KBM-7 (cell line): ENCODE results near the gene TMEM169.

Source experiments
- DNase-seq: peaks from one replicate; pipeline ENCODE4 v3.0.0-alpha.2; 2015
- in situ Hi-C: fragments of 300-500 bp; cut with MboI; formaldehyde crosslinking; loops from 2 replicates; pipeline ENCODE4 v1.14.3; 2020; ENCODE audit warnings: low sequenced_read_pairs, low pct_unique_long_range_greater_than_20kb, mixed read lengths

TMEM169 gene

DNA sequence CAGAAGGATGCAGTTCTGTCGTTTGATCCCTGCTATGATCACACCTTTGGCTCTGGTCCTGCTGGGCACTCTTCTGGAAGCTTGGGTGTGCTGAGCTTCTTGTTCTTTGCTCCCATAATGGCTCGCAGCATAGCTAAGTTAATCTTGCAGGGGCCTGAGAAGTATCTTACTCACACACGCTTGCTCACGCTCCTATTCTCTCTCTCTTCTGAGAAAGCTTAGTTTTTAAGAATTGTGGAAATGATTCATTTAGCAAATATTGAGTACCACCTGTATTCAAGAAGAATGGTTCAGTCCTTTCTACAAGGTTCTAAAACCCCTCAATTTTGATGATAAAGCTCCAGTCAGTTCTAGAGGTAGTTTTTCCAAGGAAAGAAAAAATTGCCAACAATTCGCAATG, 68.0 kb downstream of the TMEM169 start:
- no peak for DNase-seq
- in situ Hi-C loops = no loop called here

DNA sequence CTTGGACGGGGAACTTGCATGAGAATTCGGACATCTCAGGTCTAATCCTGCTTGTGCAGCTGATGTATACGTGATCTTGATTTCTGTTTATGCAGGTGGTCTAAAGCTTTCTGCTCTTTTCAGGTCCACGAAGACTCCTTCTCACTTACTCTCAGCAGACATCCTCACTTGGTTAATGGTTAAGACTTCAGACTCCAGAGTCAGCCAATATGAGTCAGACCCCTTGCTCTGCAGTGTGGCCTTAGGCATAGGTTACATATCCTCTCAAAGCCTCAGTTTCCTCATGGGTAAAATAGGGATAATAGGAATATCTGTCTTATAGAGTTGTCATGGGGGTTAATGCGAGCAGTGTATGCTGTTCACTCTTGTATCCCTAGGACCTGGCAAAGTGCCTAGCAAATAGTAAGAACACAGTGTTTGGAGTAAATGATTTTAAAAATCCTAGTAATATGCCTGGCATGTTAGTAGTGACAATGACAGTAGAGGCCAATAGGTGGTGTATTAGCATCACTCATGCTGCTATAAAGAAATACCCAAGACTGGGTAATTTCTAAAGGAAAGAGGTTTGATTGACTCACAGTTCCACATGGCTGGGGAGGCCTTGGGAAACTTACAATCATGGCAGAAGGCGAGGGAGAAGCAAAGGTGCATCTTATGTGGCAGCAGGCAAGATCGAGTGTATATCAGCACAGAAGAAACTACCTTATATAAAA, 69.8 kb downstream of the TMEM169 start:
- DNase-seq = no peak
- in situ Hi-C loops = no loop called here
